Inflammatory macrophage treated with lipopolysaccharide for 1 hour (primary cell): ENCODE data around the gene DOCK1.

Experiments
- DNase-seq, 2 donors: peaks; one replicate each; pipeline ENCODE4 v3.0.0-alpha.2; 2020 to 2022

The DOCK1 gene

DNA sequence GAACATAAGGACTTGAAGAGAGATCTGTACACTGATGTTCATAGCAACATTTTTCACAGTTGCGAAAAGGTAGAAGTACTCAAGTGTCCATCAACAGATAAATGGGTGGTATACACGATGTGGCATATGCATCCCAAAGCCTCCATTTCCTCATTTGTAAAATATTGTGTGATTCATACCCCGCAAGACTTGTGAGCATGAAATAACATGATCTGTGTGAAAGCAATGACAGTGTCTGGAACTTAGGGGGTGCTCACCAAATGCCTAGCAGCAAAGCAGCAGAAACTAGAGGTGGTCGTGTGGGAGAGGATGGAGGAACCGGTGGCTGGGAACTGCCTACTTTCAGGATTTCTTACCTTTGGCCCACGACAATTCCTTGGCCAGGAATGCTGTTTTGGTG is 426.5 kb downstream of the DOCK1 start:
- DNase-seq: no peak

DNA sequence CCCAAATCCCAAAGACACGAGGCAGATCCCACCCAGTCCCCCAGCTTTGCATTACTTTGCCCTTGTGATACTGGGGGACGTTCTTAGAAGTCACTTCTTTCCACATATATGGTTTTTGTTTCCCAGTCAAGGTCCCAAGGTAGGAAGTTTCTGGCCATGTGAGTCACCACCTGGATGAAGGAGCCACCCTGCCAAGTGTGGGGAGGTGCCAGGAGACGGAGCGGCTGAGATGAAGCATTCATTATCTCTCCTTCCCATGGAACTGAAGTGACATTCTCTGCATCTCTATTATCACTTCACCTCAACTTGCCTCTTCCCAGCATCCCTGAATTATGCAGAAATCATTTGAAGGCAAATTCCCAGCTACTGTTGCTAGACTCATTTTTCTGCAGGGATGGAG is 427.4 kb downstream of the DOCK1 start:
- no peak for DNase-seq

DNA sequence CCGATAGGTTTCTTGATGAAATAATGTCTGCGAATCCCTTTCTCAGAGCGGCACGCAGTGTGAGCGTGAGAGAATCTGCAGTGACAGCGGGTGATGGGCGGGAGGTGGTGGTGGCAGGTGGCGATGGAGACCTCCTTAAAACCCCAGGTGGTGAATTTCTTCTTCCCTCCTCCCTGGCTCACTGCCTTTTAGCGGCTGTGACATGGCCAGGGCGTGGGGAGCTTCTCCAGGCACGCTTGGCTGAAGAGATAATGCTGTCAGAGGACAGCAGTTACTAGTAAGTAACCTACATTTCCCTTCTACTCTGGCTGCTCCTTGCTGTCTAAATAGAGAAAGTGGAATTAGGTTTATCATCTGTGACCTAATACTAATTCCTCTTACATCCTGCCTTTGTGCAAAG is 432.6 kb downstream of the DOCK1 start:
- DNase-seq: no peak

DNA sequence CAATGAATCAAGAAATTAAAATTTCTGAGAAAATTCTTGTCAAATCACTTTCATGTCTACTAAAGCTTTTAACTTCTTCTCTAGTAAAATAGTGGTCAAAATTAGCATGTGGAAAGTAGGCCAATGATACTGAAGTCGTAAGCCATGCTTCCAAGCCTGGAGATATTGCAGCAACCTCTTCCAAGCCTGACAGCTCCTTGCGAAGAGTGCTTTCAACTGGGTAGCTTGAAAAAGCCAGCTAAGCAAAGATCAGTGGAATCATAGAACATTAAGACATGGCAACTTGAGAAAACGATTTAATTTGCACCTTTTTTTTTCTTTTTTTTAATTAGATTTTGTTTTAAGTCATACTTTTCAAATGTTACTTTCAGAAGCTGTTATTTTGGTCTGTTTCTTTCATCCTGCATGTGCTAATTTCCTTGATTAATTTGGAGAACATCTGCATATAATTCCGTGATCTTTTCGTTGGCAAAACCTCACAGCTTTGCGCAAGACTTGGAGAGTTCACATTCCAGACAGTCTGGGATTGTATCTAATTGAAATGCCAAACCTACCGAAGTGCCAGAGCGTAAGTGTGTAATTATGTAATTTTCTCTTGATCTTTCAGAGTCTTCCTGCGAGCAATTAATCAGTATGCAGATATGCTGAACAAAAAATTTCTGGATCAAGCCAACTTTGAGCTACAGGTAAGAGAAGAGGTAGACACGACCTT is 433.3 kb downstream of the DOCK1 start:
- DNase-seq: no peak

DNA sequence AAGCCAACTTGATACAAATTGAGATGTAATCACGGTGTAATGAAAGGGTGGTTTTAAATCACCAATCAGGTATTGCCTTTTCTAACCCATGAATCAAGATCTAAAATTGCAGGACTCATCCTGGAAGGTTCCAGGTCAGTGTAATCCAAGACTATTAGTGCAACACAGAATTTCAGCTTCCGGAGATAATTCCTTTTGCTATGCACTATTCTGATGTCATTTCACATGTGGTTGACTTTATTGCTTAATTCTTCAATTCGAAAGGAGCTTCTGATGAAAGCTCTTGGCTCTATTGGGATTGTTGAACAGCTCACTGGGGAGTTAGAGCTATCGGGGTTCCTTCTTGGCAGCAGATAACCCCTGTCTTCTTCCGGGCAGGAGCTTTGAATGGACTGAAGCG is 438.6 kb downstream of the DOCK1 start:
- no peak for DNase-seq

DNA sequence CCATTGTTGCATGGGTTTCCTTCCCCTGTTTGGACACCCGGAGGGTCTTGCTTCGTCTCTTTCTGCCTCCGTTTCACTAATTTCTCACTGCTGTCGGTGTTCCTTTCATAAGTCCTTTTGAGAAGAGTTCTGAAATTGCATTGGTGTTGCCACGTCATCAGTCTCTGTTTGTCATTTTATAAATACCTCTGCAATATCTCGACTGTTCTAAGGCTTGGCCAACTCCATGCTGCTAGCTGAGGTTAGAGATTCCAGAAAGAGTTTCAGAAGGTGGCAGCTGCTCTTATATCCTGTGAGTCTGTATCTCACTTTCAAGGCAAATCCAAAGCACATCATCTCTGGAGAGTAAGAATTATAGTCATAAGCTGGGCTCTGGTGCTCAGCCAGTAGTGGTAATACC is 439.1 kb downstream of the DOCK1 start:
- no peak for DNase-seq

DNA sequence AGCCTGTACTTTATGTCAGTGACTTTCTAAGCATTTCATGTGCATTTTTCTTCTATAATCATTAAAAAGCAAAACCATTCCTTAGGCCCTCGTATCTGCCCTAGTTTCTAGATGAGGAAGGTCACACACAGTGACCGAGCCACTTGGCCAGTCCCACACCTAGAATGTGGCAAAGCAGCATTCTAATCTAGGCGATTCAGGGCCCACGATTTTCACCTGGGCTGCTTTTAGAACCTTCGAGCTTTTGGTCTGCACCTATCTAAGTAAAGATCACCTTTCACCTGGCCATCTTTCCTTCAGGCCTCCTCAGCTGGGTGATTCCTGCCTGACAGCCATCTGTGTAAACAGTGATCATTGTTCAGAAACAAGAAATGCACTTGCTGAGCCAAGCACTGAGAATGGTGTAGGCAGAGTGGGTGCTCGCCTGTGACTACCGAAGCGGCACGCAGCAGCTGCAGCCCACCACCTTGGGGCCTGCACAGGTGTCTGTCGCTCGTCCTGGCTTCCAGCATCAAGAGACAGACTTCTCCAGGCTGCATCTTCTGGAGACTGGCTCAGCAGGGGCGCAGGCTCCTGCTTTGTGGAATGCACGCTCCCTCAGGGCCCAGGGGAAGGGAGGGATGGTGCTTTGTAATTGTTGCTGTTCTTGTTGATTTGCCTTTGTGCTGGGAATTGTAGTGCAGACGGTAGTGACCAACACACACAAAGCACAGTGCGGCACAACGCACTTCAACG is 440.2 kb downstream of the DOCK1 start:
- DNase-seq: no peak

DNA sequence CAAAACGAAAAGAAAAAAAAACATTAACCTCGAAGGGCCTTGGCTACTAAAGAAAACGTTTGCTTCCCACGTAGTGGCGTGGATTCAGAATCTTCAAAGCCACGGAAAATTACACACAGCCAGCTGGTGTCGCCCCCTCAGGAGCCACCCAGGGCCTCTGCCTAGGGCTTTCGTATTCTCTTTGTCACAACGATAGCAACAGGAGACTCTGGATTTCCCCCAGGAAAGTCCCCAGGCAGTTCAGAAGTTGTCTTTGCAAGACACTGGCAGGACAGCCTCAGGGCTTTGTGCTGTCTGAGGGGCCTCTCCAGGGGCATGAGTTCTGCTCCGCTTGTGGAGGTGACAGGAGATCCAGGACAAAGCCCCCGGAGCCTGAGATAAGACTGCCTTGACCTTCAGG is 441.4 kb downstream of the DOCK1 start:
- peak in 1 of 2 donors; percentile 27 for DNase-seq

DNA sequence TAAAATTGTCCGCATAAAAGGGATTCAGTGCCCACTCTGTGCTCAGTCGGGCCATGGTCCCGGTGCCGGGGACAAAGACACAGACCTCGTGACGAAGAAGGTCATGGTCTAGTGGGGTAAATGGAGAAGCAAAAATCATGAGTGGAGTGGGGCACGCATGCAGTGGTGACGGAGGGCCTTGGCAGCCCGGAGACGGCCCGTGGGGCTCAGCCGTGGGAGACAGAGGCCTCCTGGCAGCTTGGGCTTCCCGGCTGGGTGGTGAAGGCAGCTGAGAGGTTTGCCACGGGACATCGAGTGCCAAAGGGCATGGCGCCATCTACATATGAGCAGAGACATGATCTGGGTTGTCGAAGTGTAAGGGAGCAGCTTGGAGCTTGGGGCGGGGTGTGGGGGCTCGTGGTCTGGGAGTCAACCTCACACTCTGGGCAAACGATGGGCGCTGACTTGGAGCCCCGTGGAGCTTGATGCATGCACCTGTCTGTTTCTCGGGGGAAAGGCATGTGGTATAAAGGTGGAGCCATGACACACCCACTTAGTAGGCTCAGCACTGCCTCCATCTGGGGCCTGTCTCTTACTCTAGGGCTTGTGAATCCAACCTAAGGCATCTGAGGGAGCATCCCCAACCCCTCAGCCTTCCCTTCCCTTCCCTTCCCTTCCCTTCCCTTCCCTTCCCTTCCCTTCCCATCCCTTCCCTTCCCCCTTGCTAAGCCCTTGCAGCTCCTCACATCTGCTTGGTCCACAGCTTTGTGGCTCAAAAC is 442.2 kb downstream of the DOCK1 start:
- DNase-seq: no peak

DNA sequence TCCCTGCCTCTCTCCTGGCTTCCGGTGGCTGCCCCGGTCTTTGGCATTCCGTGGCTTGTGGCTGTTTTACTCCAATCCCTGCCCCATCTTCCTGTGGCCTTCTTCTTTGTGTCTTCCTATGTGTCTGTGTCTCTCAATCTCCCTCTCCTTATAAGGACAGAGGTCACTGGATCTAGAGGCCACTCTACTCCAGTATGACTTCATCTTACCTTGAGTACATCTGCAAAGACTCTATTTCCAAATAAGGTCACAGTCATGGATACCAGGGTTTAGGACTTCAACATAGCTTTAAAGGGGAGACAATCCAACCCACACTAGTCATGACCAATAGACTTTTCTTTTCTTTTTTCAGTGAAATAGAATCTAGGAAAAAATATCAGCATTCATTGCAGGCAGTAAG is 444.5 kb downstream of the DOCK1 start:
- DNase-seq: no peak

DNA sequence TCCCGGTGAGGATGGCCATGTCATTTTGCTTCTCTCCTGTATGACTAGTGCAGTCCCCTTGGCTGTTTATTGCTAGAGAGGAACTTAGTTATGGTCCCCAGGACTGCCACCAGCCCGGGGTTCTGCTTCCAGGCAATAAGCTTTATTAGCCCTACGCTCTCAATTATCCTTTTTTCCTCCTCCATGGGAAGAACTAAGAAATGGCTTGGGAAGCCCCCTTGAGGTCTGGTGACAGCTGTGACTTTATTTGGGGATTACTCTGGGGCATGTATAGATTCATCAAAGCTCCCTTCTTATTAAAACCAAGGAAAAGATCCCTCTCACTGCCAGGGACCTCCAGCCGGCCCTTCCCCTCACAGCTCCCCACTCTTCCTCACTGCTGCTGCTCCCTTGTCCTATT is 446.3 kb downstream of the DOCK1 start:
- no peak for DNase-seq

DNA sequence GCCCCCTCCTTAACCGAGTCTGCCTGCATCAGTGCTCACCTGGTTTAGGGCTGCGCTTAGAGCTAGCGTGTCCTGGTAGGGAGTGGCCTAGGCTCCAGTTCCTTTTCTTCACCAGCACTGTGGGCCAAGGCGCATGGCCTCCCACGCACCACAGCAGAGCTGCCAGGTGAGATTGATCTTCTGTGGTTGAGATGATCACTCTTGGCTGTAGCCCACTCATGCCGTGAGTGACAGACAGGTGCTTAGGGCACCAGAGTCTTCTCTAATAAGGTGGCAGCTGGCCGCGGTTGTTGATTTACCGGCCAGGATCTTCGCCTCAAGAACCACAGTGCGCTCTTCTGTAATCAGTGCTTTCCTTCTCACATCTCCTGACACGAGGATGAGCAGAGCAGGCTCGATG is 448.3 kb downstream of the DOCK1 start:
- DNase-seq: no peak

DNA sequence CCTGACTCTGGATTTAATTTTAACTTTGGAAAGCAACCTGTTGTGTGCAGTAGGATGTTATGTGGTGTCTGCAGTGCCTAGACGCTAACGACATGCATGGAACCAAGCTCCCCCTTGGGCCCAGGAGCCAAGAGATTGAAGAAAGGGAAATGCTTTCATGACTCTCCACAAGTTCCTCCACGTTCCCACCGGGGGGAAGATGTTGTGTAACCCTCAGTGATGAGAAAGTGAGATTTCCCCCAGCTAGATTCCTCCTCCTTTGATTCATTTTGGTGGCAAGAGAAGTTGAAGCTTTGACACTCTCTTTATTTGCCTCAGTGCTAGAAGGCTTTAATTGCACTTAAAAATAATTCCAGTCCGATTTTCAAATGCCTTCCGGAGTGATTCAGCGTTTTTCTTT is 449.0 kb downstream of the DOCK1 start:
- DNase-seq: peak in 1 of 2 donors; percentile 2

DNA sequence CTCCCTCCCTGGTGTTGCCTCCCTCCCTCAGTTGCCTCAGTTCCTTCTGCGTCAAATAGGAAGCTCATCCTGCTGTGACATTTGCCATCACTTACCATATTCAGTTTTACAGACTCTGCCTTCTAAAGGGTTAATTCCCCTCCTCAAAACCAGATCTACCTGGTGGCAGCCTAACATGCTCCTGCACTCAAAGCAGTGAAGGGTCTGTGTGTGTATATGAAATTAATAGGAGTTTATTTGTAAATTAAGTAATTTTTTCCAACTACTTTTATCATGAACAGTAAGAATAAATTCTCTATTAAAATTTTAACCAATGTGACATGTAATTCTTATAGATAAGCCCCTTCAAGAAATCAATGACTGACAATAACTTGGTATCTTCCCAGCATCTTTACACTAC is 449.8 kb downstream of the DOCK1 start:
- DNase-seq: no peak

DNA sequence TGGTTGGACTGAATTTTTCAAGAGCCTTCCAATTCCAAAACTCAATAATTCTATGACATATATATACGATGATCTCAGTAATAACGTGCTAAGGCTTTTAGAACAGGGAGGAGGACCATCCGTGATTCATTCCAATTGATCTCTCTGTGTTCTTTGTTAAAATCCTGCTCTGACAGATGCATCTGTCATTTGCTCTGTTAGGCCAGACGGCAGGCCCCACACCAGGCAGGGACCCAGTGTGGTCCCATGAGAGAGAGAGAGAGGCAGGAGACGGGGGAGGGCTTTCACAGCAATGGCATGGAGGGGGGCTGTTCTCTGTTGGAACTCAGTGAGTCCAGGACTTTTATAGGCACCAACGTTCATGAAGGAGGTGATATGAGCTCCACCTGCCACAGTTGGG is 451.1 kb downstream of the DOCK1 start:
- DNase-seq: no peak

DNA sequence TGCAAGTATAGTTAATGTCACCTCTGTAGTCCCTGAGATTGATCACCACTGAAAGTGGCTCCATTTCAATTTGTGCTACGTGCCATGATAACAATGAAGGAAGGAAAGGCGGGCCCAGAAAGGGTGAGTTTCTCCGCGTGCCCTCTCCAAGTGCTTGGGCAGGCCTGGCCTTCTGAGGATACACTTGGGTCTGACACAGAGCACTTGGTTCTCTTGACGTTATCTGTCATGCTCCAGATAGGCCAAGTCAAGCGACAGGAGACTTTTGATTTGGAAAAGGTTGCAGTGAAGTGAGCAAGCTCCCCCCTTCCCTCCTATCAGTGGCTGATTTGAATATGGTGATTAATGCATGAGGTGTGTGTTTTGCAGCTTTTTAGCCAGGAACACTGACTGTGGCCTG is 452.0 kb downstream of the DOCK1 start:
- no peak for DNase-seq

DNA sequence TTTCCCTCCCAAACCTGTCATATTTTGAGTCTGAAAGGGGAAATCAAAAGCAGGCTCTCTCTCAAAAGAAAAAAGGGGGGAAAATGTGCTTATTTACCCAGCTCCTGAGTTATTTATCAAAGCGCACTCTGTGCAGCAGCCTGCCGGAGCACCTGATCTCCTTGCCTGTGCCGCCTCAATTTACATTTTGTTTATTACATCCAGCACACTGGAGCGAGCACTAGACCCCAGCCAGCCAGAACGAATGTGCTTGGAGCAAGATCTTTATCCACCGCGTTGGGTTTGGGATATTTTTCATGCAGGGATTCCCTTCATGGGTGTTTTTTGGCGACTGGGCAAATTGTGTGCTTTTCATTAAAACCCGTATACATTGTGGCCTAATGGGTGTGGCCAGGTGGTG is 453.1 kb downstream of the DOCK1 start:
- no peak for DNase-seq

DNA sequence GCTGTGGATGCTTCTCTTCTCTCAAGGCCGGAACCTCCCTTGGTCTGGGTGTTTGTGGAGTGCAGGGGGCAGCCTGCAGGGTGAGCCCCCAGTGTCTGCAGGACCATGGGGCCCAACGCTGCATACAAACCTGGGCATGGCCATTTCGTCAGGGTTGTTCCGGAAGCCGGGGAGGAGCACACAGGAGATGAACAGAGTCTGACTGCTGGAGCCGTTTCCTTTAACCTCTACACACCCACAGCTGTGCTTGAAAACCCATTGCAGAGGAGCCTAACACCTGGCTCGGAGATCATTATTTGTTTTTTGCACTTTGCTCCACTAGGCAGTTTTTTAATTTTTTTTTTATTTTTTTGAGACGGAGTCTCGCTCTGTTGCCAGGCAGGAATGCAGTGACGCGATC is 458.8 kb downstream of the DOCK1 start:
- no peak for DNase-seq

DNA sequence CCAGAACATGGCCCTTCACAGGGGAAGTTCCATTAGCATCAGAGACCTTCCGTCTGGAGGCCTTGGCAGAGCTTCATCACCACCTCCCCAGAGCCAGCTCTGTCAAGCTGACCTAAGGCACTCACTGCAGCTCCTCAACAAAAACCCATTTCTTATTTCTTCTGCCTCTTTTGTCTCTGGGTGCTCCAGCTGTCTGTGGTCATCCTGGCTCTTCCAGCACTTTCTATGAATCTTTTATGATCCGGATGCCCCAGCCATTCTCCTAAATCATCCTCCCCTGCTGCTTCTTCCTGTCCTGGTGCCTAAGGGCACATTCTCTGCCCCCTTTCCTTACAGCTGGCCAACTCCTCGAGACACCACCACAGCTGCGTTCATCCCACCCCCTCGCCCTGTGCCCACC is 462.9 kb downstream of the DOCK1 start:
- DNase-seq: no peak

DNA sequence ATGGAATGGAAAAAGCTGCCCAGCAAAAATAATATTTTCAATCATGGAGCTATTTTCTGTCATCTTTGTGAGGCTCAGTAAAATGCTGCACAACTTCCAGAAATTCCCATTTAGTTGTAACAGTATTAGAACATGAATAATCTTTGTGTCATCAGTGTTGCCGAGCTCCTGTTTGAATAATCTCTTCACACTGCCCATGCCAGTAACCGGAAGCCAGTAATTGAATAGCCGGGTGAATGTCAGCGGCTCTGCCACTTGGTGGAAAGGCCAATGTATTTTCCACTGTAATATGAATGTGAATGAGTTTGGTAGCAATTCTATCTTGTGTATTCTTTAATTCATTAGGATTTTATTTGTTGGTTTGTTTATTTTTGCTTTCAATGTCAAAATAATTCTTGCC is 463.7 kb downstream of the DOCK1 start:
- no peak for DNase-seq

DNA sequence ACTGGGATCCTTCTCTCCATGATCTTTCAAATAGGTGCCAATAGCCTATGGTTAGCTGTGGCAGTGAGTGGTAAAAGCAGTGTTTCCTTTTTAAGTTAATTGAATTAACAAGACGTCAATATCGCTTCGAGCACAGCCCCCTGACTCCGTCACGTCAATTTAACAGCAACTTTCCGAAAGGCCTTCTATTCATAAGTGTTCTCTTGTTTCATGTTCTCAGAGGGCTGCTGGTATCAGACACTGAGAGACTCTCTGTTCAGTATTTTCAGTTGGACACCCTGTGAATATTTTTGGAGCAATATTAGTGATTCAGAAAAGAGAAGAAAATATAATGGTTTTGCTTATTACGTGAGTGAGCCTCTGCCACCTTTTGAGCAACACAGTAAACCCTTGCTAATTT is 465.4 kb downstream of the DOCK1 start:
- DNase-seq: no peak

DNA sequence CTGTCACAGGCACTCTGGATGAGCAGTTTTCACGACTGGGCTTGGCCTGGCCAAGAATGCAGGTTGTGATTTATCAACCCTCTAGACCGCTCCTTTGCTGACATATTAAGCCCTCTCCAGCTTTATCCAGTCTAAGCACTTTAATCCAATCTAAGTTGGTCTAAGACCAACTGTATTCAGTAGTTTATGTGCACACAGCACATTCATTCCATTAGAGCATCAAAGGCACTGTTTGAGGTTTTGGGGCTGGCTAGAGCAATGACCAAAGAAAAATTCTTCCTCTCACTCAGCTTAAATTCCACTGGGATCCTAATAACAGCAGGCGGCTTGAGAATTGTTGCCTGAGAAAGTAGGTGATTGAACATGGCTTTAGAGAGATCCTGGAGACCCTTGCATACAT is 467.1 kb downstream of the DOCK1 start:
- DNase-seq: no peak

DNA sequence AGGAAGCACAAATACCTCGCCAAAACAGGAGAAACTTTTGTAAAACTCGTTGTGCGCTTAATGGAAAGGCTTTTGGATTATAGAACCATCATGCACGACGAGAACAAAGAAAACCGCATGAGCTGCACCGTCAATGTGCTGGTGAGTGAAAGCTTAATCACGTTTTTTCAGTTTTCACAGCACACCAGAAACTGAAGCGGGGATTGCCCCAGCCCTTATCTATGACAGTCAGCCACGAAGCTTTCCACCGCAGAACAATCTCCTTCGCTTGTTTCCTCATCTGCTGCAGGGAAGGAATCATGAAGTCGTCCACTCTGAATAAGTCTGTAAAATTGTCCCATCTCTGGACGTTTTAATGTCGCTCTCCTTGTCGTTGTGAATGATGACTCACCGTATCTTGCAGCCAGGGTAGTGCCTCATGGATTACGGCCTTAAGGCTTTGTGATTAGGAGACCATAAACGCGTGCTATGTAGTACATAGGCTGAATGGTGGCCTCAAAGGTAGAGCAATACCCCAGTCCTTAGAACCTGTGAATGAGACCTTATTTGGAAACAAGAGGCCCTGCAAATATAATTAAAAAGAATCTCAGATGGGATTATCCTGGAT is 468.9 kb downstream of the DOCK1 start:
- DNase-seq: no peak

DNA sequence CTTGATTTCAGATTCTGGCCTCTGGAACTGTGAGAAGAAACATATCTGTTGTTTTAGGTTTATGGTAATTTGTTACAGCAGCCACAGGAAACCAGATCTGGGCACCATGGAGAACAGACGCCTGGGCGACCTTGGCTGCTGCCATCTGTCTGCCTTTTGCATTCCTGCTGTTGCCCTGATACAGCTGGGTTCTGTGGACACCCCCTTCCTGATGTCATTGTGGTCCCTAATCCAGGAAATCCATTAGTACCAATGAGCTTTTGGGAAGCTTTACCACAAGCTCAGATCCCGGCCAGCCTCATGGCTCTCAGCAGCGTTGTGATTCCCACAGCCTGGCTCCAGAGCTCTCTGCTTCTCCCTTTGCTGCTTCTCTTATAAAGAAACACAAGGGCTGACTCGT is 469.7 kb downstream of the DOCK1 start:
- no peak for DNase-seq
